Measurements from ENCODE around the gene ADGRF3.
"Not testable (repeated sequence)": the region's sequence is repeated elsewhere in the genome, so short reads cannot be mapped to it uniquely, and the experiment has no call there.

The ADGRF3 gene

DNA sequence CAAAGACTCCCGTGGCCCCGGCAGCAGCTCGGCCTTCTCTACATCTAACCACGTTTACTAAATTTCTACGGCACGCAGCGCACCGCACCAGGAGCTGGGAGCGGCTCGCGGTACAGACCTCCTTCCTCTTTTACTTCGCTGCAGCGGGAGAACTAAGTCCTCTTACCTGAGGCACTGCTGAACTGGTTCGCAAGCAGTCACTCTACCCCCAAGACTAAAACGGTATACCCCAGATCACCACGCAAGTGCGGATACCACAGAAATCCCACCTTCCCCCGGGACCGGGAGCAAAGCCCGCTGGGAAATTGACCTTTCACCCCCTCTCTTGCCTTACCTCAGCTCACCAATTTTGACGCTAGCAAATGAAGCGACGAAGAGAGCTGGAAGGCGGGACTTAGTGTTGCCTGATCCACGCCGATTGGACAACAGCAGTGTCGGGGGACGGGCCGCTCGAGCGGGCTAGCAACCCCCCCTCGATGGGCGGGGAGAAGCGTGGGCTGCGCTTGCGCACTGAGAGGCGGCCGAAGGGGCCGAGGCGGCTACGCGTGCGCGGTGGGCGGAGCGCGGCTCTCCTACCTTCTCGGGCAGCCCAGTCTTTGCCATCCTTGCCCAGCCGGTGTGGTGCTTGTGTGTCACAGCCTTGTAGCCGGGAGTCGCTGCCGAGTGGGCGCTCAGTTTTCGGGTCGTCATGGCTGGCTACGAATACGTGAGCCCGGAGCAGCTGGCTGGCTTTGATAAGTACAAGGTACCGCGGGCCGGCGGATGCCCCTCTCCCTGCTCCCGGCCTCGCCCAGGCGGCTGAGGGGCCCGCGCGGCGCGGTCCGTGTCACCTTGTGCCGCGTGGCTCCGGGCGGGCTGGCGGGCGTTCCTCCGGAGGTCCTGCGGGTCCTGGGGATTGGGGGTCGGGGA lies 790 bp downstream of the ADGRF3 start, which contains the start of gene SELENOI:
TSS of gene SELENOI (plus strand) at position 599 of the 909 bp plus-strand sequence. CDS start at position 689, 90 bp downstream.
- TF ChIP-seq POLR2A (IDR thresholded peaks at IDR 0.05; ENCODE audit: low read depth, low read length) = peak; percentile 89
- TF ChIP-seq POLR2AphosphoS5 (IDR thresholded peaks at IDR 0.05; ENCODE audit: low read depth, low read length) = peak; percentile 95
- TF ChIP-seq TAF1 (IDR thresholded peaks at IDR 0.05; ENCODE audit: borderline replicate concordance, low read depth, low read length) = peak; percentile 72
- FAIRE-seq (peak; percentile 99), DNase-seq (ENCODE audit: insufficient read length) (peak; percentile 79)

DNA sequence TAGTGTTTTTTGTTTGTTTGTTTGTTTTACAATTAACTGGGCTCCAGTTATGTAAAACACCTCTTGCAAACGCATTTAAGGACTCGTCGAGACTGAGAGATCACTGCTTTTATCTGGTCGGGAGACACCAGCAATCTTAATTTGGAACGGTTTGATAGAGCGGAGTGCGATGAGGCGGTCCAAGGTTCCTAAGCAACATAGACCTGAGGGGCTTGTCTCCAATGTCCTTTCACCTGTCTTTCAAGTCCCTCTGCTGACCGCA lies 1.4 kb downstream of the ADGRF3 start:
- DNase-seq (ENCODE audit: insufficient read length) = no peak
- TF ChIP-seq POLR2AphosphoS5 (IDR thresholded peaks at IDR 0.05; ENCODE audit: low read depth, low read length) = no peak
- TF ChIP-seq POLR2A (IDR thresholded peaks at IDR 0.05; ENCODE audit: low read depth, low read length) = no peak
- TF ChIP-seq TAF1 (IDR thresholded peaks at IDR 0.05; ENCODE audit: borderline replicate concordance, low read depth, low read length) = no peak
- peak; percentile 40 for FAIRE-seq

DNA sequence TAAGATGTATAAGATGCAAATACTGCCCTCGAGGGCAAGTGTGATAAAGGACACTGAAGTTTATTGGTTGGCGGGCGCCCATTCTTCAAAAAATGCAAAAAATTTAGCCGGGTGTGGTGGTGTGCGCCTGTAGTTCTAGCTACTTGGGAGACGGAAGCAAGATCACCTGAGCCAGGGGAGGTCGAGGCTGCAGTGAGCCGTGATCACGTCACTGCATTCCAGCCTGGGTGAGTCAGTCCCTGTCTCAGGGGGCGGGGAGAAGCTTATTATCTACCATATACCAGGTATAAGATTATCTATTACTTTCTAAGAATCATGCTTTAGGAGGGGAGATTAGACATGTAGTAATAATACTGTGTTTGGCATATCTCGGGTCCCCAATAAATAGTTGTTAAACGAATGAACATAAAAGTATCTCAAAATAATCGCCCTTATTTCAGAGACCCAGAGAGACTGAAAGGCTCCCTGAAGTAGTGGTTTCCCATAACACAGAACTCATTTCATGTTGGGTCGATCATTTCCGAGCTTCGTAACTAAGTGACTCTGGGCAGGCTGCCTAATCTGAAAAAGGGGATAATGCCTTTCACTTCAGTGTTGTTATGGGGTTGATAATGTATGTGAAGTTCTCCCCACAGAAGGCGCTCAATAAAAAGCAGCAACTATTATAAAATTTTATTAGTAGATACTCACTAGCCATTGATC lies 1.9 kb downstream of the ADGRF3 start:
- FAIRE-seq = no peak
- TF ChIP-seq POLR2A (IDR thresholded peaks at IDR 0.05; ENCODE audit: low read depth, low read length) = no peak
- no peak for TF ChIP-seq POLR2AphosphoS5 (IDR thresholded peaks at IDR 0.05; ENCODE audit: low read depth, low read length)
- no peak for TF ChIP-seq TAF1 (IDR thresholded peaks at IDR 0.05; ENCODE audit: borderline replicate concordance, low read depth, low read length)

DNA sequence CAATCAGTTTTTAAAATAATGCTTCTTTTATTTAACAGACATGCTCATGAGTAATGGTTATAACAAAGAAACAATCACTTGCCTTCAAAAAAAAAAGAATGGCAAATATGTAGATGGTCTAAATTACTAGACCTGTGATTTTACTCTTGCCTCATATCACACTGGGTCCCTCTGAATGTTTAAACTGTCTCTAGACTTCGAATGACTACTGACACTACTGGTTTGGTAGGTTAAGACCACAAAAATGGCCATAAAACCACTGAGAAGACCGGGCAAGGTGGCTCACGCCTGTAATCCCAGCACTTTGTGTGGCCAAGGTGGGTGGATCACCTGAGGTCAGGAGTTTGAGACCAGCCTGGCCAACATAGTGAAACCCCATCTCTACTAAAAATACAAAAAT lies 5.8 kb downstream of the ADGRF3 start:
- FAIRE-seq (no peak), DNase-seq (ENCODE audit: insufficient read length) (no peak)
- TF ChIP-seq POLR2AphosphoS5 (IDR thresholded peaks at IDR 0.05; ENCODE audit: low read depth, low read length) (no peak), TAF1 (IDR thresholded peaks at IDR 0.05; ENCODE audit: borderline replicate concordance, low read depth, low read length) (no peak), POLR2A (IDR thresholded peaks at IDR 0.05; ENCODE audit: low read depth, low read length) (no peak)

More for the DNA sequence above, 1.9 kb downstream of the ADGRF3 start:
- no peak for DNase-seq (ENCODE audit: insufficient read length)

DNA sequence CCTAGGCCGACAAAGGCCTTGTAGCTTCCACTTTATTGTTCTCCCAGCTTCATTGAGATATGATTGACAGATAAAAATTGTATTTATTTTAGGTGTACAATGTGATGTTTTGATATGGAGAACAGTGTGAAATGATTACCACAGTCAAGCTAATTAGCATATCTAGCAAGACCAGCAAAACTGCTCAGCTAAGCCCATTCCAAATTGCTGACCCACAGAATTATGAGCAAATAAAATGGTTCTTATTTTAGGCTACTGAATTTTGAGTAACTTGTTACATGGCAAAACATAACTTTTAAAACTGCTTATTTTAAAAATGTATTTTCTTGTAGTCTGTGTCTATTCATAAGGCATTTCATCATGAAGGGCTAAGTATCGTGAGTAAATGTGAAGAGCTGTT lies 9.3 kb downstream of the ADGRF3 start:
- TF ChIP-seq POLR2AphosphoS5 (IDR thresholded peaks at IDR 0.05; ENCODE audit: low read depth, low read length) (no peak), TAF1 (IDR thresholded peaks at IDR 0.05; ENCODE audit: borderline replicate concordance, low read depth, low read length) (no peak), POLR2A (IDR thresholded peaks at IDR 0.05; ENCODE audit: low read depth, low read length) (no peak)
- FAIRE-seq (no peak), DNase-seq (ENCODE audit: insufficient read length) (no peak)

DNA sequence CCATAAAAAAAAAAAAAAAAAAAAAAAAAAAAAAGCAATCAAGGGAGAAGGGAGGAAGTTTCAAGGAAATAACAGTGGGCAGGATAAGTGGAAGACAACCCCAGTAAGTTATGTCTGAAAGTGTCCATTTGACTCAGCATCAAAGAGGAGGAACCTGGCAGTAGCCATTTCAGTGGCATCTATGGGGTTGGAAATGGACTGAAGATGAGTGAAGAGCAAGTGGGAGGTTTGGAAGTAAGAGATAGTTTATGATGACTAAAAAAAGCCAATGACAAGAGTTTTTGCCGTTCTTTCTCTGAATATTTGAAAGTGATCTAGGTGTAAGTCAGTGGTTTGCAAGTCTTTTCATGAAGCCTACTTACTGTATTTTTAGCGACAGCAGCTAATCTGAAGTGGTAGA lies 9.9 kb downstream of the ADGRF3 start:
- no peak for DNase-seq (ENCODE audit: insufficient read length)
- FAIRE-seq = no peak
- TF ChIP-seq POLR2AphosphoS5 (IDR thresholded peaks at IDR 0.05; ENCODE audit: low read depth, low read length) (no peak), POLR2A (IDR thresholded peaks at IDR 0.05; ENCODE audit: low read depth, low read length) (no peak), TAF1 (IDR thresholded peaks at IDR 0.05; ENCODE audit: borderline replicate concordance, low read depth, low read length) (no peak)

DNA sequence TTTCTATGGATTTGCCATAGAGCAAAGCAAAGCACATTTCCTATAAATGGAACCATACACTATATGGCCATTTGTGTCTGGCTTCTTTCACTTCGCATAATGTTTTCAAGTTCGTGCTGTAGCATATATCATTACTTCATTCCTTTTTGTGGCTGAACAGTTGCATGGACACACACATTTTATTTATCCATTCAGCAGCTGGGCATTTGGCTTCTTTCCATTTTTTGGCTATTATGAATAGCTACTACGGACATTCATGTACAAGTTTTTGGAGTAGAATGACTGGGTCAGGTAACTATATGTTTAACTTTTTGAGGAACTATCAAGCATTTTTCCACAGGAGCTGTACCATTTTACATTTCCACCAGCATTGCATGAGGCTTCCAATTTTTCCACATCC lies 11.4 kb downstream of the ADGRF3 start:
- TF ChIP-seq POLR2A (IDR thresholded peaks at IDR 0.05; ENCODE audit: low read depth, low read length) = no peak
- no peak for TF ChIP-seq POLR2AphosphoS5 (IDR thresholded peaks at IDR 0.05; ENCODE audit: low read depth, low read length)
- no peak for TF ChIP-seq TAF1 (IDR thresholded peaks at IDR 0.05; ENCODE audit: borderline replicate concordance, low read depth, low read length)
- no peak for FAIRE-seq
- no peak for DNase-seq (ENCODE audit: insufficient read length)

DNA sequence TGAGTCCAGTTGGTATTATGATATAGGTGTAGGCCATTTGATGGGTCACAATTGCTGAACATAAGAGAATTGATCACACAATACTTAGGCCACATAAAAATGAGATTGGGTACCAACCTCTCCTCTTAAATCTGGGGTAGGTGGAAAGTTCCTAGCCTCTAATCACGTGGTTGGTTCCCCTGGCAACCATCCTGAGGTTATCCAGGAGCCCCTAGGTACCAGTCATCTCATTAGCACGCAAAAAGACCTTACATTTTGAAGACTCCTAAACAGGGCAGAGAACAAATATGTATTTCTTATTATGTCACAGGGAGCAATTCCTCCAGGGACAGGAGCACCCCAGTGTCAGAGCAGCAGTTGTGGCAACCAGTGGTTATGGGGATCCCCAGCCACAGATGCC lies 13.3 kb downstream of the ADGRF3 start:
- TF ChIP-seq POLR2A (IDR thresholded peaks at IDR 0.05; ENCODE audit: low read depth, low read length) (no peak), POLR2AphosphoS5 (IDR thresholded peaks at IDR 0.05; ENCODE audit: low read depth, low read length) (no peak), TAF1 (IDR thresholded peaks at IDR 0.05; ENCODE audit: borderline replicate concordance, low read depth, low read length) (no peak)
- DNase-seq (ENCODE audit: insufficient read length) (no peak), FAIRE-seq (no peak)

DNA sequence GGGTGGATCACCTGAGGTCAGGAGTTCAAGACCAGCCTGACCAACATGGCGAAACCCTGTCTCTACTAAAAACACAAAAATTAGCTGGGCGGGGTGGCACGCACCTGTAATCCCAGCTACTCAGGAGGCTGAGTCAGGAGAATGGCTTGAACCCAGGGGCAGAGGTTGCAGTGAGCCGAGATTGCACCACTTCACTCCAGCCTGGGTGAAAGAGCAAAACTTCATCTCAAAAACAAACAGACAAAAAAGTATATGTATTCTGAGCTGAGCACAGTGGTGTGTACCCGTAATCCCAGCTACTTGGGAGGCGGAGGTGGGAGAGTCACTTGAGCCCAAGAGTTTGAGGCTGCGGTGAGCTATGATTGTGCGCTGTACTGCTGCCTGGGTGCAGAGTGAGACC lies 15.3 kb downstream of the ADGRF3 start:
- FAIRE-seq; DNase-seq (ENCODE audit: insufficient read length): not testable (repeated sequence)

DNA sequence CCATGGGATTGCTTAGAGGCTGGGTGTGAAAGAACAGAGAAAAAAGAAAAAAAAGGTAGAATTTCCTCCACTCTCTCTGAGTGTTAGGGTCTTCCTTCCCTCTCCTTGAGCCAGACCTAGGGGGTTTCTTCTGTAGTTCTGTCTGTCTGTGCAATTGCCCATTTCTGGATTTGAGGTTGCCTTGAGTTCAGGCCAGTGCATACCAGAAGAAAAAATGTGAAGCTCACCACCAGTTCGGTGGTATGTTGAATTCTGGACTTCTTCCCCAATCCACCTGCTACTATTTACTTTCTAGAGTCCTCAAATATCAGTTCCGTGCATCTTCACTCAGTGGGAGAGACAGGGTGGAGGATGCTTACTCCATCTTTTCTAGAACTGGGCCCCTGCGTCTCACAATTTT lies 16.0 kb downstream of the ADGRF3 start:
- TF ChIP-seq POLR2AphosphoS5 (IDR thresholded peaks at IDR 0.05; ENCODE audit: low read depth, low read length) (no peak), TAF1 (IDR thresholded peaks at IDR 0.05; ENCODE audit: borderline replicate concordance, low read depth, low read length) (no peak), POLR2A (IDR thresholded peaks at IDR 0.05; ENCODE audit: low read depth, low read length) (no peak)
- no peak for DNase-seq (ENCODE audit: insufficient read length)
- FAIRE-seq = no peak

DNA sequence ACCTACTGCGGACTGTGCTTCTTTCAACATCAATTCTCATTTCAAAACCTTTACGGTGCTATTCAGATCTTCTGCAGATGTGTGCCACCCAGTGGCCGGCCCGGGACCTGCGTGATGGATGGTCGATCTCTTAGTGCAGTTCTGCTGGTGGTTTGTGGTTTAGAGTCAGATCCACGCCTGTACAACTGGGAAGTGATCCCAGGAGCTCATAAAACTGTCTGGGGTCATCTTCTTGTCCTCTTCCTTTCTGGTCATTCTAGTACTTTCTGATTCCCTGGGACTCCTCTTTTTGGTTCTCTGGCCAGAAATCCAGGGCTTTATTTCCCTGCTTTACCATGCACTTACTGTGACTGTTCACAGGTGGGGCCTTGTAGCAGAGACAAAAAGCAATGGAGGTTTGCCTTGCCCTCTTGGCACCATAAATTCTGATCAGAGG lies 16.5 kb downstream of the ADGRF3 start:
- FAIRE-seq (peak; percentile 95), DNase-seq (ENCODE audit: insufficient read length) (no peak)
- TF ChIP-seq POLR2A (IDR thresholded peaks at IDR 0.05; ENCODE audit: low read depth, low read length) (no peak), TAF1 (IDR thresholded peaks at IDR 0.05; ENCODE audit: borderline replicate concordance, low read depth, low read length) (no peak), POLR2AphosphoS5 (IDR thresholded peaks at IDR 0.05; ENCODE audit: low read depth, low read length) (no peak)

DNA sequence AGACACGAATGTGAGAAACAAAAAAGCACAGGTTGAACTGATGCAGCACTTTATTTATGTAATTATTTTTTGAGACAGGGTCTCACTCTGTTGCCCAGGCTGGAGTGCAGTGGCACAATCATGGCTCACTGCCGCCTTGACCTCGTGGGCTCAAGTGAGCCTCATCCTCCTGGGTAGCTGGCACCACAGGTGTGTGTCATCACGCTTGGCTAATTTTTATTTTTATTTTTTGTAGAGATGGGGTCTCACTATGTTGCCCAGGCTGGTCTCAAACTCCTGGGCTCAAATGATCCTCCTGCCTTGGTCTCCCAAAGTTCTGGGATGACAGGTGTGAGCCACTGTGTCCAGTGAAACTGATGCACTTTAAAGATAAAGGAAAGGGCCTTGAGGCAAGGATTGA lies 17.5 kb downstream of the ADGRF3 start:
- not testable (repeated sequence) for FAIRE-seq; DNase-seq (ENCODE audit: insufficient read length)

Data from GM12892 (cell line).